MM.1S (cell line): ENCODE data around the gene SEC61B.

Experiments used
- DNase-seq: peaks from one replicate; pipeline ENCODE4 v3.0.0-alpha.2; 2015
- H2AFZ ChIP-seq: fragments of 300-600 bp; sonication (generic); 2 replicates; pipeline ENCODE4 v1.6.0; 2016; ENCODE audit warnings: antibody characterized with exemption, low read length
- H3F3A ChIP-seq: fragments of 300-600 bp; sonication (generic); 2 replicates; pipeline ENCODE4 v1.6.1; 2016; ENCODE audit warnings: mild to moderate bottlenecking, antibody characterized with exemption, low read length, moderate library complexity, mixed read lengths; ENCODE audit not compliant: insufficient read depth
- H3K27ac ChIP-seq: fragments of 300-600 bp; sonication (generic); 2 replicates; pipeline ENCODE4 v1.5.1; 2016; ENCODE audit warnings: mild to moderate bottlenecking, low read length
- H3K27me3 ChIP-seq: fragments of 300-600 bp; sonication (generic); replicated peaks from 2 replicates; pipeline ENCODE4 v1.6.0; 2016; ENCODE audit warnings: low read length; ENCODE audit not compliant: insufficient read depth
- H3K36me3 ChIP-seq: fragments of 300-600 bp; sonication (generic); replicated peaks from 2 replicates; pipeline ENCODE4 v1.6.1; 2016; ENCODE audit warnings: mild to moderate bottlenecking, low read length, mixed read lengths; ENCODE audit not compliant: insufficient read depth
- H3K4me1 ChIP-seq: fragments of 300-600 bp; sonication (generic); 2 replicates; pipeline ENCODE4 v1.6.1; 2016; ENCODE audit warnings: low read length, mixed read lengths
- H3K4me2 ChIP-seq: fragments of 300-600 bp; sonication (generic); 2 replicates; pipeline ENCODE4 v1.6.0; 2016; ENCODE audit warnings: low read depth, low read length
- H3K4me3 ChIP-seq: fragments of 300-600 bp; sonication (generic); 2 replicates; pipeline ENCODE4 v1.5.1; 2016; ENCODE audit warnings: low read length, mixed read lengths
- H3K79me2 ChIP-seq: fragments of 300-600 bp; sonication (generic); 2 replicates; pipeline ENCODE4 v1.6.1; 2016; ENCODE audit warnings: mixed run types, low read length, mixed read lengths
- H3K9ac ChIP-seq: fragments of 300-600 bp; sonication (generic); 2 replicates; pipeline ENCODE4 v1.6.1; 2016; ENCODE audit warnings: low read length, mixed read lengths
- H3K9me2 ChIP-seq: fragments of 300-600 bp; sonication (generic); replicated peaks from 2 replicates; pipeline ENCODE4 v1.6.1; 2016; ENCODE audit warnings: mild to moderate bottlenecking, low read length, mixed read lengths; ENCODE audit not compliant: insufficient read depth
- H3K9me3 ChIP-seq: fragments of 300-600 bp; sonication (generic); replicated peaks from 2 replicates; pipeline ENCODE4 v1.6.1; 2016; ENCODE audit warnings: mild to moderate bottlenecking, low read length, mixed read lengths; ENCODE audit not compliant: insufficient read depth
- H4K20me1 ChIP-seq: fragments of 300-600 bp; sonication (generic); 2 replicates; pipeline ENCODE4 v1.6.1; 2016; ENCODE audit warnings: mild to moderate bottlenecking, low read length, moderate library complexity, mixed read lengths; ENCODE audit not compliant: insufficient read depth
- CTCF ChIP-seq: fragments of 300-600 bp; sonication (generic); IDR thresholded peaks from 2 replicates; pipeline ENCODE4 v1.5.1; 2016; ENCODE audit warnings: antibody characterized with exemption, low read length, mixed read lengths
- EZH2 ChIP-seq: fragments of 300-600 bp; sonication (generic); optimal IDR thresholded peaks from 2 replicates; pipeline ENCODE3; 2017; ENCODE audit warnings: low read depth, mild to moderate bottlenecking, antibody characterized with exemption, low read length, mixed read lengths
- EZH2phosphoT487 ChIP-seq: fragments of 300-600 bp; sonication (generic); IDR thresholded peaks from 2 replicates; pipeline ENCODE4 v1.6.1; 2018; ENCODE audit warnings: antibody characterized with exemption, low read length

SEC61B gene

GRCh38 chr9:99239341-99240060 lies 17.4 kb downstream of the SEC61B start:
- no peak overlapping the region for H3K27ac ChIP-seq
- H3K4me2 ChIP-seq: no peak overlapping the region
- H3K4me1 ChIP-seq: peaks cover 33% of the 10 kb centered on the region
- TF ChIP-seq EZH2phosphoT487 (no peak), EZH2 (no peak), CTCF (no peak)
- no peaks in the 10 kb centered on the region for H3K9me3 ChIP-seq
- DNase-seq: no peak
- no peak overlapping the region for H2AFZ ChIP-seq
- no peaks in the 10 kb centered on the region for H3K9me2 ChIP-seq
- H3K4me3 ChIP-seq: no peak overlapping the region
- H4K20me1 ChIP-seq: no peaks in the 10 kb centered on the region
- no peaks in the 10 kb centered on the region for H3K36me3 ChIP-seq
- 0 out of 2 replicates have a peak, but pooled peaks cover 8% of the 10 kb centered on the region for H3K79me2 ChIP-seq
- H3K27me3 ChIP-seq: no peaks in the 10 kb centered on the region
- H3F3A ChIP-seq: peaks cover 28% of the 10 kb centered on the region
- no peak overlapping the region for H3K9ac ChIP-seq

GRCh38 chr9:99241106-99241505 lies 19.0 kb downstream of the SEC61B start:
- TF ChIP-seq CTCF (no peak), EZH2phosphoT487 (no peak), EZH2 (no peak)
- no peaks in the 10 kb centered on the region for H3K27me3 ChIP-seq
- 0 out of 2 replicates have a peak, but pooled peaks cover 8% of the 10 kb centered on the region for H3K79me2 ChIP-seq
- H3K27ac ChIP-seq: no peak overlapping the region
- no peak overlapping the region for H3K4me2 ChIP-seq
- H3K9me3 ChIP-seq: no peaks in the 10 kb centered on the region
- peaks cover 12% of the 10 kb centered on the region; the same call in 1 of the 2 replicates for H3F3A ChIP-seq
- H3K9ac ChIP-seq: no peak overlapping the region
- H3K9me2 ChIP-seq: no peaks in the 10 kb centered on the region
- no peak overlapping the region for H2AFZ ChIP-seq
- no peak overlapping the region for H3K4me3 ChIP-seq
- no peaks in the 10 kb centered on the region for H3K36me3 ChIP-seq
- peaks cover 32% of the 10 kb centered on the region for H3K4me1 ChIP-seq
- no peak for DNase-seq
- H4K20me1 ChIP-seq: no peaks in the 10 kb centered on the region

GRCh38 chr9:99244344-99245260 lies 22.5 kb downstream of the SEC61B start:
- TF ChIP-seq EZH2phosphoT487 (no peak), EZH2 (no peak), CTCF (no peak)
- Histone ChIP-seq H3K9me3 (no peaks in the 10 kb centered on the region), H3K36me3 (no peaks in the 10 kb centered on the region), H3K9me2 (no peaks in the 10 kb centered on the region), H3K4me1 (peaks cover 22% of the 10 kb centered on the region), H3F3A (no peaks in the 10 kb centered on the region), H3K27me3 (no peaks in the 10 kb centered on the region), H3K79me2 (no peaks in the 10 kb centered on the region), H2AFZ (peak overlapping the region; percentile 22; the same call in 1 of the 2 replicates), H3K27ac (peak overlapping the region; percentile 66; the same call in 1 of the 2 replicates), H3K9ac (peak overlapping the region; percentile 21; the same call in 1 of the 2 replicates), H4K20me1 (no peaks in the 10 kb centered on the region), H3K4me3 (0 out of 2 replicates have a peak overlapping the region, but pooled peaks have one; percentile 9), H3K4me2 (peak overlapping the region; percentile 38)
- DNase-seq: peak; percentile 44
